Bronchial epithelial cell (primary cell): ENCODE data around the gene DUOX1. TPM values are rescaled to one million over a fixed set of nuclear protein-coding genes. Genes with fewer than 3 reads are reported as not detected.

Source experiments
- DNase-seq: peaks from one replicate; pipeline ENCODE4 v3.0.0-alpha.2; 2010; ENCODE audit warnings: low read depth
- FAIRE-seq: peaks from 2 replicates; lab custom pipeline; 2011; peaks lifted over from hg19 to GRCh38; lab: Jason Lieb, UNC
- H3K27me3 ChIP-seq: 2 replicates; pipeline ENCODE4 v1.5.1; 2011; ENCODE audit warnings: low read length; ENCODE audit not compliant: control insufficient read depth, insufficient read depth
- H3K36me3 ChIP-seq: 2 replicates; pipeline ENCODE4 v1.5.1; 2011; ENCODE audit warnings: low read length; ENCODE audit not compliant: control insufficient read depth, insufficient read depth
- H3K4me3 ChIP-seq: 2 replicates; pipeline ENCODE4 v1.5.1; 2011; ENCODE audit warnings: mild to moderate bottlenecking, low read depth, low read length, control low read depth
- total RNA-seq: library from RNA; depleted of rRNA; stranded (reverse); fragments of >200 nt; gene quantifications from 2 replicates; pipeline ENCODE4 v1.2.1, GENCODE V29; 2014
- TF ChIP-seq, protein P1 (sequence below): IDR thresholded peaks from 2 replicates; pipeline ENCODE4 v1.5.1; 2011; ENCODE audit warnings: mild to moderate bottlenecking, moderate library complexity, low read length, control low read depth, inconsistent platforms; ENCODE audit not compliant: insufficient read depth, severe bottlenecking

Gene DUOX1
- total RNA-seq, 1 donor from 2014 or later = 13.2 TPM

DNA sequence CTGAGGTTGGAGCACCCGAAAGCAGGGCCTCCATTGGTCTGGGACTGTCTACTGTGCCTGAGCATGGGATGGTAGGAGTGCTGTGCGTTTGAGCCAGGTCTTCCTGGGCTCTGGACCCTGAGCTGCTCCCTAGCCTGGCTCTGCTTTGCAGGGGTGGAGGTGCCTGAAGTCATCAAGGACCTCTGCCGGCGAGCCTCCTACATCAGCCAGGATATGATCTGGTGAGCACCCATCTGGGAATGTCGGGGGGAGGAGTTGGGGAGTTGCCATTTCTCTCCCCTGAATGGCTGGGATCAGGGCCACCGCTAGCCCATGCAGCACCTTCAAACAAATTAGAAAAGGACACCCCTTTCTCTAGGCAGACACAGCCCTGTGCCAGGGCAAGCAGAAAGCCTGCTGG, 20.7 kb downstream of the DUOX1 start:
- TF ChIP-seq, protein P1, sequence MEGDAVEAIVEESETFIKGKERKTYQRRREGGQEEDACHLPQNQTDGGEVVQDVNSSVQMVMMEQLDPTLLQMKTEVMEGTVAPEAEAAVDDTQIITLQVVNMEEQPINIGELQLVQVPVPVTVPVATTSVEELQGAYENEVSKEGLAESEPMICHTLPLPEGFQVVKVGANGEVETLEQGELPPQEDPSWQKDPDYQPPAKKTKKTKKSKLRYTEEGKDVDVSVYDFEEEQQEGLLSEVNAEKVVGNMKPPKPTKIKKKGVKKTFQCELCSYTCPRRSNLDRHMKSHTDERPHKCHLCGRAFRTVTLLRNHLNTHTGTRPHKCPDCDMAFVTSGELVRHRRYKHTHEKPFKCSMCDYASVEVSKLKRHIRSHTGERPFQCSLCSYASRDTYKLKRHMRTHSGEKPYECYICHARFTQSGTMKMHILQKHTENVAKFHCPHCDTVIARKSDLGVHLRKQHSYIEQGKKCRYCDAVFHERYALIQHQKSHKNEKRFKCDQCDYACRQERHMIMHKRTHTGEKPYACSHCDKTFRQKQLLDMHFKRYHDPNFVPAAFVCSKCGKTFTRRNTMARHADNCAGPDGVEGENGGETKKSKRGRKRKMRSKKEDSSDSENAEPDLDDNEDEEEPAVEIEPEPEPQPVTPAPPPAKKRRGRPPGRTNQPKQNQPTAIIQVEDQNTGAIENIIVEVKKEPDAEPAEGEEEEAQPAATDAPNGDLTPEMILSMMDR = no peak
- DNase-seq = no peak

DNA sequence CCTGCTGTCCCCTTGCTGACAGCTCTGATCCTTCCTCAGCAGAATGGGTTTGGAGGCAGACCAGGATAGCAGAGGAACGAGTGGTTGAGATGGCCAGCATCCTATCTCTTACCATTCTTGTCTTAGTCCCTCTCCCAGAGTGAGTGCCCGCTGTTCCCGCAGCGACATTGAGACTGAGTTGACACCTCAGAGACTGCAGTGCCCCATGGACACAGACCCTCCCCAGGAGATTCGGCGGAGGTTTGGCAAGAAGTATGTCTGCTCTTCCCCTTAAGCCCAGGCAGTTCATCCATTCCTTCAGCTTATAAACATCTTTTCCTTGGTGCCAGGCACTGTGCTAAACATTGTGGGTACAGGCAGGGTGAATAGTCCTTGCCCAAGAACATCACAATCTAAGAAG, 21.2 kb downstream of the DUOX1 start:
- FAIRE-seq = no peak
- peaks cover 30% of the 10 kb centered on the region for H3K36me3 ChIP-seq

More for the DNA sequence above, 20.7 kb downstream of the DUOX1 start:
- Histone ChIP-seq H3K36me3 (peaks cover 27% of the 10 kb centered on the region), H3K4me3 (no peak overlapping the region), H3K27me3 (no peaks in the 10 kb centered on the region)
- FAIRE-seq = peak; percentile 47

DNA sequence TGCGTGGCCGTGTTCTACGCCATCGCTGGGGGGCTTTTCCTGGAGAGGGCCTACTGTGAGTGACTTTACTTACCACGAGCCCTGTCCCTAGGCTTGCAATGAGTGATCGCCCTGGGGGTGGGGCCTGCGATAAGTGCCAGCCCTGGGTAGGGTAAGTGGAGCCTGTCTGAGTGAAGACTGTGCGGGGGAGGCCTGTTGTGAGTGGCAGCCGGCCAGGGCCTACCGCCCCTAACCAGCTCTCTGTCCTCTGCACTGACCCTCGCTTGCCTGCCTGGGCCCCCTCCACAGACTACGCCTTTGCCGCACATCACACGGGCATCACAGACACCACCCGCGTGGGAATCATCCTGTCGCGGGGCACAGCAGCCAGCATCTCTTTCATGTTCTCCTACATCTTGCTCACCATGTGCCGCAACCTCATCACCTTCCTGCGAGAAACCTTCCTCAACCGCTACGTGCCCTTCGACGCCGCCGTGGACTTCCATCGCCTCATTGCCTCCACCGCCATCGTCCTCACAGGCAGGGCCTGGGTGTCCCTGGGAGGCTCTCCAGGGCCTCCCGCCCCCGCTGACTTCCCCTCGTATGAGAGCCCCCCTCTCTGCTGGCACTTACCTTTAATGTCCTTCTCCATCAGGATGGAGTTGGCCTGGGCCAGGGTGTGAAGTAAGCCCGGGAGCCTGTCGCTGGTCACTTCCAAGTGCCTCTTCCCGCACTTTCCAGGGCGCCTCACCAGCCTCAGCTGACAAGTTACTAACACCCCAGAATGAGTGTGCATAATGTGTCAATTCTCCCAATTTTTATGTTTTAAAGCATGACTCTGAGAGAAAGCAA, 22.4 kb downstream of the DUOX1 start:
- Histone ChIP-seq H3K36me3 (peaks cover 28% of the 10 kb centered on the region), H3K27me3 (no peaks in the 10 kb centered on the region), H3K4me3 (no peak overlapping the region)
- TF ChIP-seq, protein P1 = no peak
- no peak for FAIRE-seq
- DNase-seq = no peak

More for the DNA sequence above, 21.2 kb downstream of the DUOX1 start:
- Histone ChIP-seq H3K27me3 (no peaks in the 10 kb centered on the region), H3K4me3 (no peak overlapping the region)
- no peak for DNase-seq
- TF ChIP-seq, protein P1 = no peak

DNA sequence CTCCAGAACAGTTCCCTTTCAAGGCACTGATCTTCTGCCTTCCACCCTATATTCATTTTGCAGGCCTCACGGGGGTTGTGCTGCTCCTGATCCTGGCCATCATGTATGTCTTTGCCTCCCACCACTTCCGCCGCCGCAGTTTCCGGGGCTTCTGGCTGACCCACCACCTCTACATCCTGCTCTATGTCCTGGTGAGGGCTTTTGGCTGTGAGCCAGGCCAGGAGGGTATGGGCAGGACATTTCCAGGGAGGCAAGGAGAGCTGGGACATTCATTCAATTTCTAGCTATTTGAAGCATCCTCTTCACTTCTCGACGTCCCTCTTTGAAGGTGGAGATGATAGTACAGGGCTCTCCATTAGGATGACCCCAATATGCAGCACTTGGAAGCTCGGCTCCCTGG, 25.9 kb downstream of the DUOX1 start:
- TF ChIP-seq, protein P1 = no peak
- no peaks in the 10 kb centered on the region for H3K27me3 ChIP-seq
- peaks cover 18% of the 10 kb centered on the region for H3K36me3 ChIP-seq
- FAIRE-seq = no peak
- no peak overlapping the region for H3K4me3 ChIP-seq
- DNase-seq = no peak

DNA sequence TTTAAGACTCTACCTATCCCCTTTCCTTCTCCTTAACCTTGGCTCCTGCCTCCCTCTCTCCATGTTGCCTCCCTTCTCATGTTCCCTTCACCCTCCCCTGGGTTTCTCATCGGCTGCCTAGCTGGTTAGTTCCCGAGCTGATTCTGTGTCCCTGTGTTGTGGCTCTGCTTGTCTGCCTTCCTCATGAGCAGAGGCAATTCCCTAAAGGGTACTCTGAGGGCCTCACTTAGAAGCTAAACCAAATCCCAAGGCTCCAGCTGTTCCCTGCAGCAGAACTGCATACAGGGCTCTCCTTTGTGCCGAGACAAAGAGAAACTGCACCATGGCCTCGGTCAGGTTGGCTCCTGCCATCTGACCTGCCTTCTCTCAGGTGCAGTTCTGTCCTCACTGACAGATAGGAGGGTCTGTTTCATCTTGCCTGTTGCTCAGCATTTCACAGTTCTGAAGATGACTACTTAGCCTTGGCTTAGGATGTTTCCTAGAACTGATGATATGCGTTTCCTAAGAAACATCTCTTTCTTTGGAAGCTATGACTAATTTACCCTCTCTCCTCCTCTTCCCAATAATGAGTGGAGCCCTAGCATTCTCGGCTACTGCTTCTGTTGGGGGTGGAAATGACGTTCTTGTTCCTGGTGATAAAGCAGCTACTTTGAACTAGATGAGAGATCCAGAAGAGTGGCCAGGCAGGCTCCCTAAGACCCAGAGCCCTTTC, 27.1 kb downstream of the DUOX1 start:
- Histone ChIP-seq H3K4me3 (no peak overlapping the region), H3K36me3 (peaks cover 20% of the 10 kb centered on the region), H3K27me3 (no peaks in the 10 kb centered on the region)
- TF ChIP-seq, protein P1 = no peak
- DNase-seq (peak; percentile 90), FAIRE-seq (no peak)
